Effector memory CD4-positive, alpha-beta T cell (primary cell): Measurements from ENCODE around the gene DNTT.

Experiments
- DNase-seq, 3 donors: peaks; one replicate each; pipeline ENCODE4 v3.0.0-alpha.2; 2020
- H3K27ac ChIP-seq: 2 replicates; pipeline ENCODE4 v1.7.0; 2013; ENCODE audit warnings: mild to moderate bottlenecking, low read length, moderate library complexity; ENCODE audit not compliant: insufficient read depth, poor library complexity, severe bottlenecking
- H3K27me3 ChIP-seq: replicated peaks from 2 replicates; pipeline ENCODE4 v1.7.0; 2013; ENCODE audit warnings: mild to moderate bottlenecking, low read length; ENCODE audit not compliant: insufficient read depth, control insufficient read depth, poor library complexity, severe bottlenecking
- H3K36me3 ChIP-seq: 2 replicates; pipeline ENCODE4 v1.7.0; 2013; ENCODE audit warnings: mild to moderate bottlenecking, low read length, moderate library complexity; ENCODE audit not compliant: control insufficient read depth, insufficient read depth
- H3K4me1 ChIP-seq: 2 replicates; pipeline ENCODE4 v1.7.0; 2013; ENCODE audit warnings: low read length, mild to moderate bottlenecking; ENCODE audit not compliant: control insufficient read depth, insufficient read depth, poor library complexity, severe bottlenecking
- H3K4me3 ChIP-seq: 2 replicates; pipeline ENCODE4 v1.7.0; 2013; ENCODE audit warnings: low read length, low read depth, mild to moderate bottlenecking; ENCODE audit not compliant: insufficient read depth, poor library complexity, severe bottlenecking
- H3K9me3 ChIP-seq: 2 replicates; pipeline ENCODE4 v1.7.0; 2013; ENCODE audit warnings: mild to moderate bottlenecking, low read length, moderate library complexity; ENCODE audit not compliant: control insufficient read depth

DNTT gene

DNA sequence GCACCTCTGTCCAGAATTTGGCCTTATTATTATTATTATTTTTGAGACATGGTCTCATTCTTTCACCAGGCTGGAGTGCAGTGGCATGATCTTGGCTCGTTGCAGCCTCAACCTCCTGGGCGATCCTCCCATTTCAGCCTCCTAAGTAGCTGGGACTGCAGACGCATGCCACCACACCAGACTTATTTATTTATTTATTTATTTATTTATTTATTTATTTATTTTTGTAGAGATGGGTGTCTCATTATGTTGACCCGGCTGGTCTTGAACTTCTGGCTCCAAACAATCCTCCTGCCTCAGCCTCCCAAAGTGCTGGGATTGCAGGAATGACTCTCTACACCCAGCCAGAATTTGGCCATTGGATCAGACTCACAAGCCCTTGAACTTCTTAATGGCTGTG lies 39.3 kb upstream of the DNTT start:
- DNase-seq: no peak
- Histone ChIP-seq H3K4me1 (no peaks in the 10 kb centered on the region), H3K9me3 (no peaks in the 10 kb centered on the region), H3K36me3 (no peaks in the 10 kb centered on the region), H3K27me3 (no peaks in the 10 kb centered on the region), H3K27ac (no peak overlapping the region), H3K4me3 (no peak overlapping the region)

DNA sequence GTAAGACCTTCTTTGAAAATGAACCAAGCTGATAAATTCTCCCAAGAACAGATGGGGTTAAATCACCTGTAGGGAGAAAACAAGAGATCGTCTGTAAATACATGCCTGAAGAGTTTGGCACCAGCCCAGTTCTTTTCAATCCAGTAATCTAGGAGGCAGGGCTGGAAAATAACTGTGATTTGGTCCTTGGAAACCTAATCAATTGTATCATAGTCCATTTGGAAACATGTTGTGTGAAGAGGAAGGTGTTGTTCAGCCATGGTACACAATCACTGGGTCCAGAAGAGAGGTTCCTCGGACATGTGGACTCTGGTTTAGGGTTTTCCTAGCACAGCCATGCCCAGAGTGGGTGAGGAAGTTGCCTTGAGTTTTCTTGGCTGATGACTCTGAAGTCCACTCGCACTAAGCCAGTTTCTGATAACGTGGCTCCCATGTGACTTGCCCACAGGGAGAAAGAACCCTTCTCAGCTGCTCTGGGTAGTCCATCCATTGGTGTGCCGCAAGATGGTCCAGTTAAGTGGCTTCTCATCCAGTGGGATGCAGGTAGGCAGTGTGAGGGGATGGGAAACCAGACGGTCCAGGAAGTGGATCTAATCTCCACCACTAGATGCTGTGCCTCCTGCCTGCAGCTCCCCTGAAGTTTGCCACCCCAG lies 38.0 kb upstream of the DNTT start:
- Histone ChIP-seq H3K4me1 (no peaks in the 10 kb centered on the region), H3K4me3 (no peak overlapping the region), H3K27me3 (no peaks in the 10 kb centered on the region), H3K27ac (no peak overlapping the region), H3K36me3 (no peaks in the 10 kb centered on the region), H3K9me3 (no peaks in the 10 kb centered on the region)
- DNase-seq: no peak

DNA sequence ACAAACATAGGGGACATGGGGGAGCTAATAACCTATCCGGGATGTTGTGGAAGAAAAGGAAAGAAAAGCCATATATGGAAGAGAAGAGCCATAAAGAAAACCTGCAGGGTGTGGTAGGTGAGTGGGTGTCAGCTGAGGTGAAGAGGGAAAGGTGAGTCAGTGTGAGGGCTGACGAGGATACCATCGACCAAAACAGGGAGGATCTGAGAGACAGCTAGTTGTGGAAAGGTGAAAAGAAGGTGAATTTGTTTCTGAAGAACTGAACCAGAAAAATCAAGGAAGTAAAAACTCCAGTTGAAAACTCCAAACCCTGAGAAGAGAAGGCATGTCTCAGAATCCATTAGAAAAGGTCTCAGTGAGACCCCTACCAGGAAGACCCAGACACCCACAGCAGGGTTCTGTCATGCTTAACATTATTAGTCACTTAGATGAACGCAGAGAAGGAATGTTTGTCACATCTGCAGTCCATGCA lies 37.0 kb upstream of the DNTT start:
- no peak overlapping the region for H3K4me3 ChIP-seq
- H3K9me3 ChIP-seq: no peaks in the 10 kb centered on the region
- DNase-seq: no peak
- H3K36me3 ChIP-seq: no peaks in the 10 kb centered on the region
- H3K27me3 ChIP-seq: no peaks in the 10 kb centered on the region
- no peak overlapping the region for H3K27ac ChIP-seq
- H3K4me1 ChIP-seq: no peaks in the 10 kb centered on the region

DNA sequence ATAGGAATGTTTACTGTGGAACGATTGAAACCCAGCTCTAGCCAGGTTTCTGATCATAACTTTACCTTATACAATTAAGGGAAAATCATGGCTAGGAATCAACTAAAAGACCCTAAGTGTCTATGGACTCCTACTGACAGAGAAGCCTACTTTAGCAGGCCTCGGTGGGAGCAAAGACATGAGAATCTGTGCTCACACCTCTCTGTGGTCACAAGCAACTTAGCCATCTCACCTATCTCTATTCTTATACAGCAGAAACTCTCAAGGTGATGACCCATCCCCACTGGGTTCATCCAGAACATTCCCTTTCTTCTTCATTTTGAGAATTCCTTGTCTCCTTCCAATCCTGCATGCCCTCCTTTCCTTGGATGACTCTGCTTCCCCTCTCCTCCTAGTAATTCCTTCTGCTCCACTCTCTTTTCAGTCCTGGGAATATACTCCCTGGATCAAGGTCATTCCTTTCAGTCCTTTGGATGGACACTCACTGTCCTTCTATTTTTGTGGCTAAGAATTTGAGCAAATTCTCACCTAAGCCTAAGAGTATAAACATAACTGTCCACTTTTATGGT lies 35.8 kb upstream of the DNTT start:
- H3K9me3 ChIP-seq: no peaks in the 10 kb centered on the region
- no peaks in the 10 kb centered on the region for H3K4me1 ChIP-seq
- H3K36me3 ChIP-seq: no peaks in the 10 kb centered on the region
- DNase-seq: no peak
- no peak overlapping the region for H3K4me3 ChIP-seq
- H3K27ac ChIP-seq: no peak overlapping the region
- H3K27me3 ChIP-seq: no peaks in the 10 kb centered on the region

DNA sequence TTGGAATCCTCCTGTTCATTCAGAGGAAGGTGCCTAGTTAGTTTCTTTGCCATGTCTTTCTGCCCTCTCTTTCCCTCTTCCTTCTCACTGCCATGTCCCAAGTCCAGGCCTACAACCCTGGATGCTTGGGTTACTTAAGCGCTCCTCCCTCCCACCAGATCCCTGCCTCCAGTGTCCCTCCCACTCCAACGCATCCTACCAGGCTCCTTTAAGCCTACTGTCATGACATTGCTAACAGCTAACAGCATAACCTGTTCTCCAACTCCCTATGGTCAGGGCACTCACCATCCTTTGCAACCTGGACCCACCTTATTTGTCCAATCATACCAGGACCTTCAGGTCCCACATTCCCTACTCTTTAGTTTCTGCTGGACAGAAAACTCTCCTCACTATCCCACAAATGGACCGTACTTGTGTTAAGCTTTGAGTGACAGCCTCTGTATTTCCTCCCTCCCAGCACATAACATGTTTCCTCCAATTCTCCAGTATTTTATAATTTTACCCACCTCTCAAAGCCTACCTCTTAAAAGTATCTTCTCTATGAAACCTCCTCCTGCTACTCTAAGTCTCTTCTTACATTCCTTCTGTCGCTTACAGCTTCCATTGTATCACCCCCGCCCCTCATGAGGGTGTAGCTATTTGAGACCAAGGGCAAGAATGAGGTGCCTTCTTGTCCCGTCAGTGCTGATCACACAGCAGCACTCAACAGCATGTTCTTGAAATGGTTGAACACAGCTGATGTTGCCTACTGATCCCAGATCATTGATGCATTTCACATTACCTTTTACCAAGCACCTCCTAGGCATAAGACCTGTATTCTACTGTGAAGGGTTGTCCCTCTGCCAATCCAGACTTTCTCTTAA lies 34.6 kb upstream of the DNTT start:
- no peak overlapping the region for H3K4me3 ChIP-seq
- no peaks in the 10 kb centered on the region for H3K27me3 ChIP-seq
- DNase-seq: no peak
- H3K27ac ChIP-seq: no peak overlapping the region
- no peaks in the 10 kb centered on the region for H3K36me3 ChIP-seq
- no peaks in the 10 kb centered on the region for H3K9me3 ChIP-seq
- H3K4me1 ChIP-seq: no peaks in the 10 kb centered on the region

DNA sequence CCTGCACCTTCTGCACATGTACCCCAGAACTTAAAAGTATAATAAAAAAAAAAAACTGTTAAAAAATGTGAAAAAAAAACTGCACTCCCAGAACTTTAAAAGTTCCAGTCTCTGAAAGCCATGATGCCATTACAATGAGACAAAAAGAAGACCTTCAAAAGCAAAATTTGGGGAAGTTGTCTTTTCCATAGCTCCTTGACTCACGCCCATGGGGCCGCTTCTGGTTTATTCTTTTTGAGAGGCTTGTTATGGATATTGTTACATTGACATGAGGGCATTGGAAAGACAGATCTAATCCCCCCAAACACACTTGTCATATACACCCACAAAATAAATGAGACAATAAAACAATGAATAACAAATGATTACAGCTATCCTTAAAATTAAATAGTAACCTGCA lies 33.7 kb upstream of the DNTT start:
- no peaks in the 10 kb centered on the region for H3K4me1 ChIP-seq
- H3K27me3 ChIP-seq: no peaks in the 10 kb centered on the region
- H3K4me3 ChIP-seq: no peak overlapping the region
- no peak overlapping the region for H3K27ac ChIP-seq
- DNase-seq: no peak
- no peaks in the 10 kb centered on the region for H3K36me3 ChIP-seq
- no peaks in the 10 kb centered on the region for H3K9me3 ChIP-seq

DNA sequence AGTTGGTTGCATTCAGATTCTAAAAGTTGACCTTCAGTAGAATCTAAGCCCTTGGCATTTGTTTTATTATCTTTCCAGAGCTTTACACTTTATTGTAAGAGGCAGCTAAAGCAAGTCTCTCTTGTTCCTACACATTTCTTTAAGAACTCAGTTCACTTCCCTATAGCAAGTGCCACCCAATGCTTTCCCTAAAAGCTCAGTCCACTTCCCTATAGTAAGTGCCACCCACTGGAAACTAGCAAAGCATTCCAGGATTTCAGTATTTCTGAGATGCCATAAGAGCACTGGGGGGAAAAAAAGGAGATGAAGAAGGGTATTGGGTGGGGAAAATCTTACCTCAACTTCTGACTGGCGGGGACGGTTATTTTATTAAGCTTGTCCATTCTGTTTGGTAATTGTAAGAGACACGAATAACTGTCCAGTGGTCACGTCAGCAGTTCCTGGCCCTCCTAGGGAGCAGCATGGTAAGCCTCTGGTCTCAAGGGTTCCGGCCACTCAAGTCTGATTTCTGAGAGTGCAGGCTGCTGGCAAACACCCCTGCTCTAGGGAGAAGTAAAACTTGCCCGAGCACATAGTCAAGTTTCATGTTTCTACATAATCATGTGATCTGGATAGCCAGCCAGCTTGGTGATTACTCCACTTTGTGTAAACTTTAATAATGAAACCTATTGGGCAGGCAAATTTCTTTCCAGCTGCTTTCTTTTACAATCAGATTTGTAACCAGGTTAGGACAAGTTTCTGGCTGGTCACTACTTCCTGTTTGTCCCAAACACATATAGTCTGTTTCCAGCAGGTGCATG lies 33.0 kb upstream of the DNTT start, which contains the start of gene BLNK:
Gene BLNK (minus strand): TSS at position 554 of the 800 bp plus-strand sequence. CDS start 171 bp downstream, at position 383.
- Histone ChIP-seq H3K36me3 (no peaks in the 10 kb centered on the region), H3K4me3 (no peak within 1 kb of the TSS), H3K4me1 (no peaks in the 10 kb centered on the region), H3K27me3 (no peaks in the 10 kb centered on the region), H3K9me3 (no peaks in the 10 kb centered on the region), H3K27ac (no peak within 1 kb of the TSS)
- no peak for DNase-seq

DNA sequence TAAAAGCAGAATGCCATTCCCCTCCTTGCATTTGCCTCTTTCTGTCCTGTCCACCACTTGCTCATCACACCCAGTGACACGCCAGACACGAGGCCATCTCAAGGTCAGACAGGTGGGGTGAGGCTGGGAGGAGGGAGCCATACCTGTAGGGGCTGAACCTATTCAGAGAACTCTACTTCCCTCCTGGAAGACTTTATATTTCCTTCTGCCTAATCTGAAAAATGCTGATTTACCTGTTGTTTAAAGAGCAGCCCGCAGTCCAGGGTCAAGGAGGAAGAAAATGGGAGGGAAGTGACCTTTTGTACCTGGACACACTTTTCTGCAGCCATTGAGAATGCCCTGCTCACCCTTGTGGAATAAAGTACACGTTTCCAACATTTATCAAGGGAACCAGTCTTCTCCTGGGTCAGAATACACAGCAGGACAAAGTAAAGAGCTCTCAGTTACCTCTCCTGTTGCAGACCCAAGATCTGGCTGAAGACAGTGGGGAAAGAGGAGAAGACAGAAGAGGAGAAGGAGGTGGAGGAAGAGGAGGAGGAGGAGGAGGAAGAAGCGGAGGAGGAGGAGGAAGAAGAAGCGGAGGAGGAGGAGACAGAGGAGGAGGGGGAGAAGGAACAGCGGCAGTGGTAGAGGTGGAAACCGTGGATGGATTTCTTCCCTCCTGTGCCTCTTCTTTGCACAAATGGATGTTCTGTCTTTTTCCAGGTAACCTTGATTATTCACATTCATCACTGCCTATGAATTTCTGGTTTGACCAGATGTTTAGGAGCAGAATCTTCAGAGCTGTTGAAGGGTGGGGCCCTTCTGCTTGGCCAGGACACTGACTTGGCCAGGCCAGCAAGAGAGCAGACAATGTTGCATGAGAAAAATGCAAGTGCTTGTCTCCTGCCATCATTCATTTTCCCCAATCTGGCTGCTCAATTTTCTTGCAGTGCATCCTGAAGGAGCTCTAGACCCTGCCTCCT lies 31.6 kb upstream of the DNTT start:
- Histone ChIP-seq H3K4me3 (no peak overlapping the region), H3K27ac (no peak overlapping the region), H3K36me3 (no peaks in the 10 kb centered on the region), H3K9me3 (no peaks in the 10 kb centered on the region), H3K4me1 (no peaks in the 10 kb centered on the region), H3K27me3 (no peaks in the 10 kb centered on the region)
- DNase-seq: no peak
